Kidney epithelial cell (primary cell): ENCODE data around the gene GAREM1. TPM values are rescaled to one million over a fixed set of nuclear protein-coding genes. Genes with fewer than 3 reads are reported as not detected.

ENCODE experiments used
- DNase-seq: peaks from one replicate; pipeline ENCODE4 v3.0.0-alpha.2; 2010; ENCODE audit warnings: low read depth
- H3K27me3 ChIP-seq: 2 replicates; pipeline ENCODE4 v1.6.0; 2011; ENCODE audit warnings: low read length; ENCODE audit not compliant: control insufficient read depth, insufficient read depth
- H3K36me3 ChIP-seq: 2 replicates; pipeline ENCODE4 v1.5.1; 2011; ENCODE audit warnings: low read length; ENCODE audit not compliant: control insufficient read depth, insufficient read depth
- H3K4me3 ChIP-seq: 2 replicates; pipeline ENCODE4 v1.5.1; 2011; ENCODE audit warnings: low read depth, mild to moderate bottlenecking, control low read depth, low read length
- CTCF ChIP-seq: IDR thresholded peaks from 2 replicates; pipeline ENCODE4 v1.5.1; 2011; ENCODE audit warnings: mild to moderate bottlenecking, moderate library complexity, low read length, control low read depth, inconsistent platforms; ENCODE audit not compliant: insufficient read depth, poor library complexity, severe bottlenecking
- total RNA-seq: library from RNA; depleted of rRNA; stranded (reverse); fragments of >200 nt; gene quantifications from 2 replicates; pipeline ENCODE4 v1.2.3, GENCODE V29; 2015

Gene GAREM1
- total RNA-seq, 1 donor from 2014 or later = 2.9 TPM

- no peaks in the 10 kb centered on the region for H3K36me3 ChIP-seq
- no peak for DNase-seq
- TF ChIP-seq CTCF = peak; percentile 74
- H3K27me3 ChIP-seq = no peaks in the 10 kb centered on the region
- no peak overlapping the region for H3K4me3 ChIP-seq
These were observed 181.1 kb downstream of the GAREM1 start for GRCh38 chr18:32289483-32290075.

GRCh38 chr18:32287873-32288272 lies 182.8 kb downstream of the GAREM1 start:
- Histone ChIP-seq H3K4me3 (no peak overlapping the region), H3K27me3 (no peaks in the 10 kb centered on the region), H3K36me3 (no peaks in the 10 kb centered on the region)
- no peak for DNase-seq
- TF ChIP-seq CTCF = no peak

GRCh38 chr18:32287249-32287648 lies 183.4 kb downstream of the GAREM1 start:
- Histone ChIP-seq H3K27me3 (no peaks in the 10 kb centered on the region), H3K4me3 (no peak overlapping the region), H3K36me3 (no peaks in the 10 kb centered on the region)
- no peak for TF ChIP-seq CTCF
- no peak for DNase-seq

- no peak overlapping the region for H3K4me3 ChIP-seq
- H3K36me3 ChIP-seq = no peaks in the 10 kb centered on the region
- DNase-seq = no peak
- TF ChIP-seq CTCF = no peak
- no peaks in the 10 kb centered on the region for H3K27me3 ChIP-seq
These were observed 183.9 kb downstream of the GAREM1 start for GRCh38 chr18:32286749-32287148.

GRCh38 chr18:32284284-32284683 lies 186.4 kb downstream of the GAREM1 start:
- Histone ChIP-seq H3K36me3 (no peaks in the 10 kb centered on the region), H3K4me3 (no peak overlapping the region), H3K27me3 (no peaks in the 10 kb centered on the region)
- TF ChIP-seq CTCF = no peak
- no peak for DNase-seq

- no peaks in the 10 kb centered on the region for H3K36me3 ChIP-seq
- no peak for TF ChIP-seq CTCF
- H3K4me3 ChIP-seq = no peak overlapping the region
- DNase-seq = no peak
- no peaks in the 10 kb centered on the region for H3K27me3 ChIP-seq
These were observed 189.8 kb downstream of the GAREM1 start for GRCh38 chr18:32280911-32281310.
